Measurements from ENCODE around the gene FTH1. TPM values are rescaled to one million over a fixed set of nuclear protein-coding genes. Genes with fewer than 3 reads are reported as not detected.

Gene FTH1
- total RNA-seq, 1 experiment from 2014 or later: 3,345 TPM

DNA sequence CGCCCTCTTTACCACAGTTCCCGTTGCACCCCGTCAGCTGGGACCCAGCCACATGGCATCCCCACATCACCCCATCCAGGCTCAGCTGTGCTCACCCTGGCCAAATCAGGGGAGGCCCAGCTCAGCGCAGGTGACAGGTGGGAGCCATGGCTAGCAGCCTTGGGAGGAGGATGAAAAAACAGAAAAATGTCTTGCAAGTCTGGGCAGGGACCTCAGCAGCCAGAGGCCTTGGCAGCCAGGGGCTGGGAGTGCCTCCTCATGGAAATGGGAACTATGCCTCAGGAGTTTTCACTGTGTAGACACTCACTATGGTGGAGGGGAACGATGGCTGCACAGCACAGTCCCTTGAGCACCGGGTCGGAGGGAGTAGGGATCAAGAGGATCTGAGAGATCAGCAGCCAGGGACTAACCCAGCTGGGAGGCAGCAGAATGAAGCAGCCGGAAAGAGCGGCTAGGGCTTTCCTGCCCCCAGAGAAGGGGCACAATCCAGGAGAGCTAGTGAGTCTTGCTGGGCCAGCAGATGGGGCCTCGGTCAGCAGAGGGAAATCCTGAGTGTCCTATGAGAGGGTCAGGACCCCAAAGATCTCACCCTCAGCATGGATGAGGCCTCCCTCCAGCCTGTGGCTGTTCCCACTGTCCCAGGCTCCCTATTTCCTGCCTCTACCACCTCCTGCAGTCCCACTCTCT lies 6.2 kb upstream of the FTH1 start:
- ATAC-seq (no peak), DNase-seq (ENCODE audit: low read depth, low spot score) (no peak)
- POLR2A ChIA-PET: interaction anchor here (1.0 to 1.4 kb wide), 2 partner anchors 73 to 134 kb away, joined by 3 to 5 read pairs; no protein-coding TSS in a partner anchor
- H3K9ac ChIP-seq (ENCODE audit: low read length): no peak overlapping the region
- peaks cover 4% of the 10 kb centered on the region; the same call in 1 of the 2 replicates for H3K79me2 ChIP-seq (ENCODE audit: insufficient read depth, low read length)
- peak overlapping the region; percentile 4; the same call in 1 of the 2 replicates for H3K4me2 ChIP-seq (ENCODE audit: low read length)
- CTCF ChIA-PET: no interaction called here
- no peaks in the 10 kb centered on the region for H3K27me3 ChIP-seq (ENCODE audit: insufficient read depth, low read length)
- no peaks in the 10 kb centered on the region for H3K9me3 ChIP-seq (ENCODE audit: control insufficient read depth in 1 of 2, insufficient read depth in 1 of 2, low read depth in 1 of 2, low read length in 2 of 2)
- H2AFZ ChIP-seq (ENCODE audit: low read depth, low read length, poor library complexity, severe bottlenecking): no peak overlapping the region
- BruUV-seq (replicated peaks): no TSS peak
- peak overlapping the region; percentile 85; the same call in 1 of the 2 replicates for H3K27ac ChIP-seq (ENCODE audit: low read depth, low read length)
- no peaks in the 10 kb centered on the region for H3K9me2 ChIP-seq (ENCODE audit: insufficient read depth)
- H3K4me1 ChIP-seq (ENCODE audit: control insufficient read depth in 1 of 2, insufficient read depth in 2 of 2, low read length in 2 of 2): peaks cover 51 to 53% of the 10 kb centered on the region in 2 experiments
- RAD21 ChIA-PET (ENCODE audit: low non-redundant PET in 1 of 2, low total read pairs in 2 of 2, uncharacterized antibody in 2 of 2, unreplicated experiment in 2 of 2): no interaction called here
- no peak for TF ChIP-seq ELF1 (IDR thresholded peaks at IDR 0.05; ENCODE audit: borderline replicate concordance, low read depth)
- TF ChIP-seq, protein P1, sequence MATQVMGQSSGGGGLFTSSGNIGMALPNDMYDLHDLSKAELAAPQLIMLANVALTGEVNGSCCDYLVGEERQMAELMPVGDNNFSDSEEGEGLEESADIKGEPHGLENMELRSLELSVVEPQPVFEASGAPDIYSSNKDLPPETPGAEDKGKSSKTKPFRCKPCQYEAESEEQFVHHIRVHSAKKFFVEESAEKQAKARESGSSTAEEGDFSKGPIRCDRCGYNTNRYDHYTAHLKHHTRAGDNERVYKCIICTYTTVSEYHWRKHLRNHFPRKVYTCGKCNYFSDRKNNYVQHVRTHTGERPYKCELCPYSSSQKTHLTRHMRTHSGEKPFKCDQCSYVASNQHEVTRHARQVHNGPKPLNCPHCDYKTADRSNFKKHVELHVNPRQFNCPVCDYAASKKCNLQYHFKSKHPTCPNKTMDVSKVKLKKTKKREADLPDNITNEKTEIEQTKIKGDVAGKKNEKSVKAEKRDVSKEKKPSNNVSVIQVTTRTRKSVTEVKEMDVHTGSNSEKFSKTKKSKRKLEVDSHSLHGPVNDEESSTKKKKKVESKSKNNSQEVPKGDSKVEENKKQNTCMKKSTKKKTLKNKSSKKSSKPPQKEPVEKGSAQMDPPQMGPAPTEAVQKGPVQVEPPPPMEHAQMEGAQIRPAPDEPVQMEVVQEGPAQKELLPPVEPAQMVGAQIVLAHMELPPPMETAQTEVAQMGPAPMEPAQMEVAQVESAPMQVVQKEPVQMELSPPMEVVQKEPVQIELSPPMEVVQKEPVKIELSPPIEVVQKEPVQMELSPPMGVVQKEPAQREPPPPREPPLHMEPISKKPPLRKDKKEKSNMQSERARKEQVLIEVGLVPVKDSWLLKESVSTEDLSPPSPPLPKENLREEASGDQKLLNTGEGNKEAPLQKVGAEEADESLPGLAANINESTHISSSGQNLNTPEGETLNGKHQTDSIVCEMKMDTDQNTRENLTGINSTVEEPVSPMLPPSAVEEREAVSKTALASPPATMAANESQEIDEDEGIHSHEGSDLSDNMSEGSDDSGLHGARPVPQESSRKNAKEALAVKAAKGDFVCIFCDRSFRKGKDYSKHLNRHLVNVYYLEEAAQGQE (IDR thresholded peaks at IDR 0.05; ENCODE audit: low read depth): no peak
- no peak for TF ChIP-seq YY1 (IDR thresholded peaks at IDR 0.05; ENCODE audit: extremely low read depth, insufficient replicate concordance, low read depth, low read length)
- TF ChIP-seq POLR2A (IDR thresholded peaks at IDR 0.05; ENCODE audit: borderline replicate concordance, extremely low read depth, insufficient read depth, insufficient read length): no peak
- TF ChIP-seq EGR1 (IDR thresholded peaks at IDR 0.05; ENCODE audit: low read depth): no peak
- TF ChIP-seq, protein P2, sequence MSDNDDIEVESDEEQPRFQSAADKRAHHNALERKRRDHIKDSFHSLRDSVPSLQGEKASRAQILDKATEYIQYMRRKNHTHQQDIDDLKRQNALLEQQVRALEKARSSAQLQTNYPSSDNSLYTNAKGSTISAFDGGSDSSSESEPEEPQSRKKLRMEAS (IDR thresholded peaks at IDR 0.05): no peak
- no peak for TF ChIP-seq FOSL1 (IDR thresholded peaks at IDR 0.05; ENCODE audit: low read depth)
- TF ChIP-seq POLR2AphosphoS5 (IDR thresholded peaks at IDR 0.05; ENCODE audit: low read depth, low read length): no peak
- no peak for TF ChIP-seq EZH2phosphoT487 (IDR thresholded peaks at IDR 0.05; ENCODE audit: borderline replicate concordance)
- no peak for TF ChIP-seq SIN3A (IDR thresholded peaks at IDR 0.05; ENCODE audit: low read depth)
- TF ChIP-seq SRF (IDR thresholded peaks at IDR 0.05; ENCODE audit: low read depth): no peak
- TF ChIP-seq, protein P3, sequence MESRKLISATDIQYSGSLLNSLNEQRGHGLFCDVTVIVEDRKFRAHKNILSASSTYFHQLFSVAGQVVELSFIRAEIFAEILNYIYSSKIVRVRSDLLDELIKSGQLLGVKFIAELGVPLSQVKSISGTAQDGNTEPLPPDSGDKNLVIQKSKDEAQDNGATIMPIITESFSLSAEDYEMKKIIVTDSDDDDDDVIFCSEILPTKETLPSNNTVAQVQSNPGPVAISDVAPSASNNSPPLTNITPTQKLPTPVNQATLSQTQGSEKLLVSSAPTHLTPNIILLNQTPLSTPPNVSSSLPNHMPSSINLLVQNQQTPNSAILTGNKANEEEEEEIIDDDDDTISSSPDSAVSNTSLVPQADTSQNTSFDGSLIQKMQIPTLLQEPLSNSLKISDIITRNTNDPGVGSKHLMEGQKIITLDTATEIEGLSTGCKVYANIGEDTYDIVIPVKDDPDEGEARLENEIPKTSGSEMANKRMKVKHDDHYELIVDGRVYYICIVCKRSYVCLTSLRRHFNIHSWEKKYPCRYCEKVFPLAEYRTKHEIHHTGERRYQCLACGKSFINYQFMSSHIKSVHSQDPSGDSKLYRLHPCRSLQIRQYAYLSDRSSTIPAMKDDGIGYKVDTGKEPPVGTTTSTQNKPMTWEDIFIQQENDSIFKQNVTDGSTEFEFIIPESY (IDR thresholded peaks at IDR 0.05; ENCODE audit: extremely low read depth, insufficient replicate concordance, low read length): no peak
- no peak for TF ChIP-seq JUND (IDR thresholded peaks at IDR 0.05)
- TF ChIP-seq CBX3 (IDR thresholded peaks at IDR 0.05; ENCODE audit: low read depth): no peak
- no peak for TF ChIP-seq RAD21 (IDR thresholded peaks at IDR 0.05; ENCODE audit: low read depth)
- TF ChIP-seq CEBPB (IDR thresholded peaks at IDR 0.05; ENCODE audit: low read depth): no peak
- no peaks in the 10 kb centered on the region for H3K36me3 ChIP-seq (ENCODE audit: control insufficient read depth in 1 of 2, insufficient read depth in 2 of 2, low read length in 2 of 2)
- H3K4me3 ChIP-seq (replicated peaks in 1 of 2; ENCODE audit: low read depth in 1 of 2, low read length in 2 of 2): no peak overlapping the region
- intact Hi-C loops (cut with micrococcal nuclease): no loop called here
- no peaks in the 10 kb centered on the region for H4K20me1 ChIP-seq (ENCODE audit: insufficient read depth)
